ENCODE data around the gene AGAP2. TPM values are rescaled to one million over a fixed set of nuclear protein-coding genes. Genes with fewer than 3 reads are reported as not detected.

Gene AGAP2
- total RNA-seq, 1 donor from 2014 or later, result 57.1 TPM

GRCh38 chr12:57755194-57755453 lies 16.6 kb upstream of the AGAP2 start:
- intact Hi-C loops (cut with micrococcal nuclease), result loop anchor here (1.0 to 10.0 kb wide), 3 partner anchors 27 to 1120 kb away; partner anchors contain the start of genes BAZ2A and TSFM

- intact Hi-C loops (cut with micrococcal nuclease), result loop anchor here (1.0 to 10.0 kb wide), 6 partner anchors 28 to 1120 kb away; partner anchors contain the start of genes ARHGAP9, BAZ2A, CTDSP2 and PTGES3
Measured at GRCh38 chr12:57754411-57755193, 16.1 kb upstream of the AGAP2 start, which contains the start of gene MARCHF9. MARCHF9 (plus strand) TSS chr12:57755103; CDS start chr12:57755529, 426 bp downstream.

GRCh38 chr12:57753756-57754337 lies 15.3 kb upstream of the AGAP2 start:
- intact Hi-C loops (cut with micrococcal nuclease), result loop anchor here (5.0 to 10.0 kb wide), 4 partner anchors 93 to 1119 kb away; partner anchors contain the start of genes ARHGAP9, BAZ2A, CTDSP2 and PTGES3

GRCh38 chr12:57752668-57753000 lies 14.1 kb upstream of the AGAP2 start:
- intact Hi-C loops (cut with micrococcal nuclease), result loop anchor here (1.0 to 10.0 kb wide), 9 partner anchors 8 to 1118 kb away; partner anchors contain the start of genes ARHGAP9, BAZ2A, CTDSP2 and DCTN2

GRCh38 chr12:57751788-57752667 lies 13.5 kb upstream of the AGAP2 start, which contains the start of gene CDK4:
CDK4 (minus strand) TSS chr12:57752310; CDS start chr12:57751717, 593 bp downstream.
- intact Hi-C loops (cut with micrococcal nuclease), result loop anchor here (1.0 to 10.0 kb wide), 9 partner anchors 8 to 1117 kb away; partner anchors contain the start of genes ARHGAP9, BAZ2A, CTDSP2 and DCTN2

GRCh38 chr12:57751432-57751787 lies 12.9 kb upstream of the AGAP2 start:
- intact Hi-C loops (cut with micrococcal nuclease), result loop anchor here (5.0 to 10.0 kb wide), 4 partner anchors 96 to 1117 kb away; partner anchors contain the start of genes ARHGAP9, BAZ2A, CTDSP2 and PTGES3

DNA sequence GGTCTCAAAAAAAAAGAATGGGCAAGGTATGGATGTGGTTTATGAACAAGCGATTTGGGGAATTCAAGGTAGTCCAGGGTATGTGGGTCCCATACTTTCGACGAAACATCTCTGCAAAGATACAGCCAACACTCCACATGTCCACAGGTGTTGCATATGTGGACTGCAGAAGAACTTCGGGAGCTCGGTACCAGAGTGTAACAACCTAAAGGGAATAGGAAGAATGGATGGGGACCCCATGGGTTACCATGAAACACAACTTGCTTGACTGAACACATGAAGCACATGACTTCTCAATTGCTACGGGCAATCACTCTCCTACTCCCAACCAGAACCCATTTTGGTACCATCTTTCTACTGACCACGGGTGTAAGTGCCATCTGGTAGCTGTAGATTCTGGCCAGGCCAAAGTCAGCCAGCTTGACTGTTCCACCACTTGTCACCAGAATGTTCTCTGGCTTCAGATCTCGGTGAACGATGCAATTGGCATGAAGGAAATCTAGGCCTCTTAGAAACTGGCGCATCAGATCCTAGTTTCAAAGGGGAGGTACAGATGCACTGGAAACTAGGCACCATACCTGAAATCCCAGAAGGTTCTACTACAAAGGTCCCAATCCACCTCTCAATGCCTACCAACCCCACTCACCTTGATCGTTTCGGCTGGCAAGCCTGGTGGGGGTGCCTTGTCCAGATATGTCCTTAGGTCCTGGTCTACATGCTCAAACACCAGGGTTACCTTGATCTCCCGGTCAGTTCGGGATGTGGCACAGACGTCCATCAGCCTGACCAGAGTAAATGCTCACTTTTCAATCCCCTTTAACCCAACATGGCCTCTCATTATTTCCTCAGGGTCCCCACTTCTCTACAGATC lies 12.3 kb upstream of the AGAP2 start:
- intact Hi-C loops (cut with micrococcal nuclease), result loop anchor here (5.0 to 10.0 kb wide), 4 partner anchors 97 to 1116 kb away; partner anchors contain the start of genes ARHGAP9, BAZ2A, CTDSP2 and PTGES3

GRCh38 chr12:57749061-57749460 lies 10.5 kb upstream of the AGAP2 start:
- intact Hi-C loops (cut with micrococcal nuclease), result no loop called here

- intact Hi-C loops (cut with micrococcal nuclease), result no loop called here
Measured at GRCh38 chr12:57746025-57746424, 7.5 kb upstream of the AGAP2 start.

DNA sequence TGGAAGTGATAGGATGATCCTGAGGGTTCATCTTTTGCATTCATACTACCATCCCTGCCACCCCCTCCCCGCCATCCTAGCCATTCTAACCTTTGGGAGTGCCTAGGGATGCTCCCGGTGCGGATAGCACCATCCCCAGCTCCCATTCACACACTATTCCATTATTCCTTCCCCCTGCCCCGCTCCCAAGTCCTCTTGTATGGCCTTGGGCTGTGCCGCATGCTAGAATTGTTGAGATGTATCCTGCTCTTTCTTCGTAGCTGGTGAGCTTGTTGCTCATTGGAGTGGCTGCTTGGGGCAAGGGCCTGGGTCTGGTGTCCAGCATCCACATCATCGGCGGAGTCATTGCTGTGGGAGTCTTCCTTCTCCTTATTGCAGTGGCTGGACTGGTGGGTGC lies 6.9 kb upstream of the AGAP2 start:
- intact Hi-C loops (cut with micrococcal nuclease), result no loop called here

DNA sequence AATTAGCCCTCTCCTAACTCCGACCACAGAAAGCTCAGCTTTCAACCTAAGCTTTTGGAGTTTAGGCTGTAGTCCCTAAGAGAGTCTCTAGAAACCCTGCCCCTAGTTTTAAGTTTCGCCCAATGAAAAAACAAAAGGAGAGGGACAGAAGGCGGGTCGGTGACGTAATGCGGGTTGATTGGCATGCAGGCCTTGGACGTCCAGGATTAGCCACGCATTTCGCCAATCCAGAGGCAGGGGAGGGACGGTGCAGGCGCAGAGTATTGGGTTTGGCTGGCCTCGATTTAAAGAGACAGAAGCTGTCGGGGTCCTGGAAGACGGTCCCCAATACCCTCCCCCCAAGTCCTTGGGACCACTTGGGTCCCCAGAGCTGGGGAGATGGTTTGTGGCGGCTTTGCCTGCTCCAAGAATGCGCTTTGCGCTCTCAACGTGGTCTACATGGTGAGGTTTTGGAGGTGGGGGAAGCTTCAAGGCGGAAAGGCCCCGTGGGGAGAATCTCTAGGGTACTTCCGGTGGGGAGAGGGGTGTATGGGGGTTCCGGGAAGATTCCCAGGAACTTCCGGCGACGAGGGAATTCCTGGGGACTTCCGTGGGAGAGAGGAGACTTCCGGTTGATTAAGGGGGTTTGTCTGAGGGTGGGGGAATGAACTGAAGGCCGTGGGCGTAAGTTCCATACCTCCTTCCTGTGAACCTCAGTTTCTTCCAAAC lies 6.4 kb upstream of the AGAP2 start, which contains the start of gene TSPAN31:
Gene TSPAN31, plus strand, starts transcription at position 263 of the 708 bp plus-strand sequence. Its CDS starts 116 bp downstream, at position 379.
- intact Hi-C loops (cut with micrococcal nuclease), result loop anchor here (1.0 to 5.0 kb wide), 4 partner anchors 7 to 223 kb away; partner anchors contain the start of genes CDK4, DCTN2 and MBD6

GRCh38 chr12:57744194-57744776 lies 5.7 kb upstream of the AGAP2 start:
- intact Hi-C loops (cut with micrococcal nuclease), result loop anchor here (1.0 to 5.0 kb wide), 4 partner anchors 8 to 222 kb away; partner anchors contain the start of genes CDK4, DCTN2 and MBD6

DNA sequence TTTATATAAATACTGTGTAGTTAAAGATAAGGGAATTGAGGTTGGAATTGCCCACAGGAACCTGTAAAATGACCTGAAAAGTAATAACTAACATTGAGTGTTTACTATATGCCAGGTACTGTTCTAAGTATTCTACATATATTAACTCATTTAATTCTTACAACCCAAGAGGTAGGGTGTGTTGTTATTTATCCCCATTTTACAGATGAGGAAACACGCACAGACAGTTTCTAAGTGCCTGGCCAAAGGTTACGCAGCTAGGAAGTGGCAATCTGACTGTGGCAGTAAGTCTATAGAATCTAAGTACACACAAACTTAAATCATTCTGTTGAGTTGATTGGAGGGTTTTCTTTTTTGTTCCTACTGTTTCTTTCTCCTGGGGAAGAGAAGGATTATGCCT lies 5.2 kb upstream of the AGAP2 start:
- intact Hi-C loops (cut with micrococcal nuclease), result loop anchor here (1.0 to 5.0 kb wide), 5 partner anchors 9 to 221 kb away; partner anchors contain the start of genes CDK4, DCTN2 and MBD6

DNA sequence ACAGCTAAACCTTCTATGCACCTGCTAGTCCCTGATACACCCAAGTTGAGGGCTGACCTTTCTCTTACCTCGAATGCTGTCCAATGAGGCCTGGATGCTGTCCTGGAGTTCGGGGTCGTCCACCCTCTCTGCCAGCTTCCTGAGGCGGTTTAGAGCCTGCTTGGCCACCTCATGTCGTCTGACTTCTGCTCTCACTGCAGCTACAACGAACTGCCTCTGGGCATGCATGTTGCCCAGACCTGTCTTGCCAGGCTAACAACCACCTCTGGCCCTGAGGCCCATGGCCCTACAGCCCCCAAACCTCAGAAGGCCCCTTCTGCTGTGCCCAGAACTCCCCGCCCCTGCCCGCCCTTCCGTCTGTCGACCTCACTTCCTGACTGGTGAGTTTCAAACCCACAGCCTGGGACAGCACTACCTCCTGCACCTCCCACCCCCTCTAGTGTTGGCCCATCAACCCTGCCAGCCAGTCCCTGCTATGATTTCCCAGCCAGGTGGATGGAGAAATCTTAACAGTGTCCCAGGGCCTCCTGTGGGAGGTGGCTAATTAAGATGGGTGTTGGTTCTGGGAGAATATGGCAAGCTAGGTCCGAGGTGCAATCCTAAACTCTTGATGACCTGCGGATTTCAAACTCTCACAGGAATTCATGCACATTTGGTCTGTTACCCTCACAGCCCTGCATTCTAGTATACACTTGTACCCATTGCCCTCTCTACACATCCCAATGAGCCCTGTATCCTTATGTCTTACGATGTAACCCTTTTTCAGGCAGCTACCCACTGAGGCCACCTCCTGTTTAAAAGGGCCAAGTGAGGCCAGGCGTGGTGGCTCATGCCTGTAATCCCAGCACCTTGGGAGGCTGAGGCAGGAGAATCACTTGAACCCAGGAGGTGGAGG lies 3.5 kb upstream of the AGAP2 start:
- intact Hi-C loops (cut with micrococcal nuclease), result loop anchor here (1.0 to 5.0 kb wide), 5 partner anchors 15 to 195 kb away; partner anchors contain the start of gene DCTN2

DNA sequence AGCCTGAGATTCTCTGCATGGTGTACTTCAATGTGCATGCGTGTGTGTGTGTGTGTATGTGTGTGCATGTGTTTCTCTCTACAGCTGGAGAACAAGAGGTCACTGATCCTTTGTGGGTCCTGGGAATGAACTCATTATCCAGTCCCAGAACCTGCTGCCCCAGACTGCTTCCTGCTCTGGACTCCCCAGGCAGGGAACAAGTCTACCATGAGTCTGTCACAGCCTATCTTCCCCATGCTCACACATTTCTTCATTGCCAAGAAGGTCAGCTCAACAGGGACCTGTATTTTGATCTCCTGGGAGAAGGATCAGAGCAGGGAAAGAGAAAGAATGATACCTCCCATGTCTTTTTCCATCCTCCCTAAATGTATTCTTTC lies 2.9 kb upstream of the AGAP2 start:
- intact Hi-C loops (cut with micrococcal nuclease), result loop anchor here (5.0 kb wide), 2 partner anchors 119 to 194 kb away; partner anchors contain the start of gene DCTN2

GRCh38 chr12:57740656-57741412 lies 2.3 kb upstream of the AGAP2 start:
- intact Hi-C loops (cut with micrococcal nuclease), result loop anchor here (5.0 kb wide), 2 partner anchors 119 to 194 kb away; partner anchors contain the start of gene DCTN2

All from T-helper 2 cell treated with Interferon-gamma antibody and Interleukin-4, amounts not matched to agents 100 ng/mL and 5 ng/mL, for 36 hours (primary cell).